CD4-positive, alpha-beta T cell (primary cell): ENCODE measurements around the gene GPR55. TPM values are rescaled to one million over a fixed set of nuclear protein-coding genes. Genes with fewer than 3 reads are reported as not detected.
A peak's percentile ranks its signal among the peaks of the same experiment; 100 is the strongest.

Experiments used
- ATAC-seq: fragments of 200-7000 bp; cut with Tn5 transposase; one replicate; pipeline ENCODE4 v1.10.0; 2022; ENCODE audit warnings: mild to moderate bottlenecking; ENCODE audit not compliant: poor library complexity
- CTCF ChIA-PET: fragments of 350-600 bp; sonication (Branson Sonifier 250); formaldehyde crosslinking; loops from one replicate; lab custom pipeline; 2021; ENCODE audit warnings: antibody characterized with exemption, inconsistent platforms; lab: Charles Lee
- POLR2A ChIA-PET: fragments of 350-600 bp; sonication (Branson Sonifier 250); formaldehyde crosslinking; loops from one replicate; lab custom pipeline; 2021; ENCODE audit warnings: antibody characterized with exemption, inconsistent platforms; lab: Charles Lee
- DNase-seq, 14 experiments: peaks; one replicate each; pipeline ENCODE4 v3.0.0-alpha.2; 2013 to 2020; ENCODE audit warnings: mixed read lengths in 2 of 14
- H3K27ac ChIP-seq, 2 donors: one replicate each; pipeline versions ENCODE4 v1.5.1 to v1.7.0; 2013; ENCODE audit warnings: low read length in 2 of 2, low read depth in 1 of 2, mild to moderate bottlenecking in 1 of 2
- H3K27me3 ChIP-seq, 2 experiments: 1 replicate in 1 of 2; 2 replicates in 1 of 2; pipeline versions ENCODE4 v1.6.1 to v1.7.0; 2013; ENCODE audit warnings: low read length in 2 of 2, control low read depth in 1 of 2, mild to moderate bottlenecking in 1 of 2, moderate library complexity in 1 of 2; ENCODE audit not compliant: insufficient read depth in 2 of 2, control insufficient read depth in 1 of 2
- H3K36me3 ChIP-seq: one replicate; pipeline ENCODE4 v1.6.1; 2013; ENCODE audit warnings: low read length, control low read depth; ENCODE audit not compliant: insufficient read depth
- H3K4me1 ChIP-seq: one replicate; pipeline ENCODE4 v1.6.1; 2013; ENCODE audit warnings: low read length, control low read depth; ENCODE audit not compliant: insufficient read depth
- H3K4me3 ChIP-seq: one replicate; pipeline ENCODE4 v1.5.1; 2013; ENCODE audit warnings: mild to moderate bottlenecking, low read length, moderate library complexity
- H3K9me3 ChIP-seq, 2 experiments: 1 replicate in 1 of 2; 2 replicates in 1 of 2; pipeline versions ENCODE4 v1.6.1 to v1.7.0; 2013; ENCODE audit warnings: low read length in 2 of 2, mild to moderate bottlenecking in 2 of 2, control low read depth in 1 of 2, moderate library complexity in 1 of 2; ENCODE audit not compliant: control insufficient read depth in 1 of 2, insufficient read depth in 1 of 2
- H3K27ac Mint-ChIP-seq: one replicate; pipeline ENCODE4 v1.8.0; 2020; ENCODE audit warnings: mixed read lengths
- H3K27me3 Mint-ChIP-seq: one replicate; pipeline ENCODE4 v1.8.0; 2021; ENCODE audit warnings: mixed read lengths
- H3K36me3 Mint-ChIP-seq: one replicate; pipeline ENCODE4 v1.8.0; 2021; ENCODE audit warnings: low read depth, mixed read lengths
- H3K4me1 Mint-ChIP-seq: one replicate; pipeline ENCODE4 v1.8.0; 2021; ENCODE audit warnings: low read depth, mixed read lengths
- H3K4me3 Mint-ChIP-seq: one replicate; pipeline ENCODE4 v1.8.0; 2020; ENCODE audit warnings: mild to moderate bottlenecking, mixed read lengths
- H3K9me3 Mint-ChIP-seq: one replicate; pipeline ENCODE4 v1.8.0; 2020; ENCODE audit warnings: mixed read lengths
- CTCF ChIP-seq: fragments of 200-600 bp; IDR thresholded peaks from one replicate; pipeline ENCODE4 v1.8.0; 2022; ENCODE audit warnings: antibody characterized with exemption, mild to moderate bottlenecking
- intact Hi-C, 2 experiments: fragments of 100-400 bp; cut with DNase I in 1 of 2; cut with micrococcal nuclease in 1 of 2; formaldehyde crosslinking; loops; one replicate each; pipeline versions ENCODE4 v1.15.1 to v1.9.0; 2023 to 2025; cut with DNase I, micrococcal nuclease
- total RNA-seq, 174 experiments: library from RNA in 2 of 174; stranded (reverse) in 2 of 174; gene quantifications; one replicate each; pipeline ENCODE4 v1.2.3 and lab custom pipeline; 2021 to 2026

The GPR55 gene
- total RNA-seq, 2 experiments from 2014 or later: 2.9 to 3.8 TPM

GRCh38 chr2:230925879-230926765 lies 1.1 kb upstream of the GPR55 start:
- Histone ChIP-seq H3K27me3 (no peaks in the 10 kb centered on the region), H3K9me3 (peaks cover 0 to 6% of the 10 kb centered on the region in 2 experiments), H3K36me3 (no peaks in the 10 kb centered on the region), H3K27ac (peak overlapping the region in 1 of 2 donors; percentile 48), H3K4me3 (no peak overlapping the region), H3K4me1 (peaks cover 43% of the 10 kb centered on the region)
- ChIA-PET POLR2A (interaction anchor here (0.8 to 1.3 kb wide), 2 partner anchors 30 to 59 kb away, joined by 3 to 4 read pairs; no protein-coding TSS in a partner anchor), CTCF (no interaction called here)
- no peak for TF ChIP-seq CTCF
- Mint-ChIP-seq H3K36me3 (no peaks in the 10 kb centered on the region), H3K4me3 (peak overlapping the region; percentile 7), H3K27ac (peak overlapping the region; percentile 89), H3K27me3 (no peaks in the 10 kb centered on the region), H3K4me1 (peaks cover 38% of the 10 kb centered on the region), H3K9me3 (no peaks in the 10 kb centered on the region)
- ATAC-seq (no peak), DNase-seq (peak in 3 of 14 experiments; percentile 32 to 50 (median 33))
- intact Hi-C loops: no loop called here

- ChIA-PET CTCF (interaction anchor here (0.9 to 1.7 kb wide), 4 partner anchors 31 to 100 kb away, joined by 3 to 8 read pairs (median 5); no protein-coding TSS in a partner anchor), POLR2A (interaction anchor here (0.8 to 1.7 kb wide), 4 partner anchors 30 to 61 kb away, joined by 3 to 6 read pairs (median 4); partner anchors contain the start of gene ITM2C)
- intact Hi-C loops: no loop called here
- peak overlapping the region; percentile 58 for H3K4me3 ChIP-seq
- no peak for TF ChIP-seq CTCF
- Mint-ChIP-seq H3K4me1 (peaks cover 45% of the 10 kb centered on the region), H3K27me3 (no peaks in the 10 kb centered on the region), H3K9me3 (no peaks in the 10 kb centered on the region), H3K27ac (peak overlapping the region; percentile 89), H3K36me3 (no peaks in the 10 kb centered on the region), H3K4me3 (peak overlapping the region; percentile 90)
- no peaks in the 10 kb centered on the region for H3K27me3 ChIP-seq
- DNase-seq (peak in 2 of 14 experiments; percentile 33 to 40), ATAC-seq (peak; percentile 10)
- H3K4me1 ChIP-seq: peaks cover 43% of the 10 kb centered on the region
- H3K27ac ChIP-seq: peak overlapping the region; percentile 19 to 48
- no peaks in the 10 kb centered on the region for H3K36me3 ChIP-seq
- peaks cover 0 to 6% of the 10 kb centered on the region in 2 experiments for H3K9me3 ChIP-seq
These were observed 419 bp upstream of the GPR55 start for GRCh38 chr2:230925443-230925878.

- Histone ChIP-seq H3K4me1 (peaks cover 43% of the 10 kb centered on the region), H3K4me3 (peak overlapping the region; percentile 58), H3K9me3 (peaks cover 0 to 6% of the 10 kb centered on the region in 2 experiments), H3K27ac (no peak overlapping the region), H3K27me3 (no peaks in the 10 kb centered on the region), H3K36me3 (no peaks in the 10 kb centered on the region)
- DNase-seq: no peak
- H3K36me3 Mint-ChIP-seq: no peaks in the 10 kb centered on the region
- H3K4me3 Mint-ChIP-seq: peak overlapping the region; percentile 90
- no peak for ATAC-seq
- no peak for TF ChIP-seq CTCF
- POLR2A ChIA-PET: interaction anchor here (1.5 to 1.7 kb wide), 2 partner anchors 59 to 61 kb away, joined by 4 to 6 read pairs; partner anchors contain the start of gene ITM2C
- peaks cover 54% of the 10 kb centered on the region for H3K4me1 Mint-ChIP-seq
- CTCF ChIA-PET: interaction anchor here (0.7 to 1.7 kb wide), 12 partner anchors 12 to 99 kb away, joined by 3 to 8 read pairs (median 4); partner anchors contain the start of gene ITM2C
- intact Hi-C loops: loop anchor here in 1 of 2 experiments (5.0 kb wide), 1 partner anchor 77 kb away; no protein-coding TSS in a partner anchor
- H3K9me3 Mint-ChIP-seq: no peaks in the 10 kb centered on the region
- no peaks in the 10 kb centered on the region for H3K27me3 Mint-ChIP-seq
- H3K27ac Mint-ChIP-seq: peak overlapping the region; percentile 89
These were observed 961 bp downstream of the GPR55 start for GRCh38 chr2:230924092-230924469.
